Stimulated activated CD4-positive, alpha-beta T cell treated with anti-CD3 and anti-CD28 coated beads, Interleukin-15, amount 100 ng/mL, for 1 hour (primary cell): Measurements from ENCODE around the gene VLDLR.
"Not testable (repeated sequence)": the region's sequence is repeated elsewhere in the genome, so short reads cannot be mapped to it uniquely, and the experiment has no call there.

Source experiments
- DNase-seq, 2 donors: peaks; one replicate each; pipeline ENCODE4 v3.0.0-alpha.2; 2020; ENCODE audit warnings: low read depth in 1 of 2, low spot score in 1 of 2

Gene VLDLR

GRCh38 chr9:2707256-2707655 is 85.7 kb downstream of the VLDLR start:
- DNase-seq = not testable (repeated sequence)
